Stimulated activated CD4-positive, alpha-beta T cell treated with anti-CD3 and anti-CD28 coated beads, Interleukin-2, amount 100 ng/mL, for 24 hours (primary cell): ENCODE measurements around the gene SYT8.

Source experiments
- DNase-seq, 2 donors: peaks; one replicate each; pipeline ENCODE4 v3.0.0-alpha.2; 2020

Gene SYT8

DNA sequence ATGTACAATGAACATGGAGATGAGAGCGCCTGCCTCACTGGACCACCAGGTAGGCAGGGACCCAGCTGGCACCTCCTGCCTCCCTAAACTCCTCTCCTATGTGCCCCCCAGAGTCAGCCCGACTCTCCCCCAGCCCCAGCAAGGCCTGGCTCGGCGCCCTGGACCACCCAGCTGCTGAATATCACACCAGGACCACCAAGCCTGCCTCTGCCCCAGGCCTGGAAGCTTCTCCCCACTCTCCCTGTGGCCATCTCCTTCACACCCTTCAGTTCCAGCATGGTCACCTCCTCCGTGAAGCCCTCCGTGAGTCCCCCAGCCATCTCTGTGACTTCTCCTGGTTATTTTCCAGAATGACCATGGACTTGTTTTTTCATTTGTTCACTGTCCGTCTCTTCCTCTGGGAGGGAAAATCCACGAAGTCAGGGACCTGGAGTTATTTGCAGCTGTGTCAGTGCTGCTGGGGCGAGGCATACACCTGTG is 11.7 kb downstream of the SYT8 start:
- DNase-seq: no peak

- no peak for DNase-seq
Measured at GRCh38 chr11:1847006-1847735, 12.4 kb downstream of the SYT8 start.

GRCh38 chr11:1847926-1848639 is 13.3 kb downstream of the SYT8 start:
- DNase-seq: no peak

DNA sequence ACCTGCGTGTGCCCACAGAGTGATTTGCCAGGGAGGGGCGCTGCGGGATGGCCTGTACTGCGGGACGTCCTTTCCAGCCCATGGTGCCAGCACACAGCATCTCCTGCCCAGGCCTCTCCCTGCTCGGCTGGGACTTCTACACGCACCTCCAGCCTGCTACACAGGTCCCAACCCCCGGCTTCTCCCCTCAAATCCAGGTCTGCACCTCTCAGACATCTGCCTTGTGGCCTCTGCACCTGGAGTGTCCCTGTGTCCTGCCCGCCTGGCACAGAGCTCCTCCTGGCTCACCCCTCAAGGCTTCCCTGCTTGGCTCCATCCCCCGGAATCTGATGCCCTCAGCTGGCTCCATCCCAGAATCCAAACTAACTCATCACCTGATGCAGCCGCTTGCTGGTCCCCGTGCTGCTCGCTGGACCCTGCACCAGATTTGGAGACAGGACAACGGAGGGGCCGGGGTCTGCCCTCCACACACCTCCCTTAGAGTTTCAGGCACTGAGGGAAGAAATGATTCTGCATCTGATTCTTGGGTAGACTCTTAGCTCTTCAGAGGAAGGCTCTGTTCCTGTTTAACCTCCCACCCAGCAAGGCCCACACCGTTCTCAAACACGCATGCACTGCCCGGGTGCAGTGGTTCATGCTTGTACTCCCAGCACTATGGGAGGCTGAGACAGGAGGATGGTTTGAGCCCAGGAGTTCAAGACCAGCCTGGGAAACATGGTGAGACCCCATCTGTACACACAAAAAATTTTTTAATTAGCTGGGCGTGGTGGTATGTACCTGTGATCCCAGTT is 14.0 kb downstream of the SYT8 start:
- no peak for DNase-seq

DNA sequence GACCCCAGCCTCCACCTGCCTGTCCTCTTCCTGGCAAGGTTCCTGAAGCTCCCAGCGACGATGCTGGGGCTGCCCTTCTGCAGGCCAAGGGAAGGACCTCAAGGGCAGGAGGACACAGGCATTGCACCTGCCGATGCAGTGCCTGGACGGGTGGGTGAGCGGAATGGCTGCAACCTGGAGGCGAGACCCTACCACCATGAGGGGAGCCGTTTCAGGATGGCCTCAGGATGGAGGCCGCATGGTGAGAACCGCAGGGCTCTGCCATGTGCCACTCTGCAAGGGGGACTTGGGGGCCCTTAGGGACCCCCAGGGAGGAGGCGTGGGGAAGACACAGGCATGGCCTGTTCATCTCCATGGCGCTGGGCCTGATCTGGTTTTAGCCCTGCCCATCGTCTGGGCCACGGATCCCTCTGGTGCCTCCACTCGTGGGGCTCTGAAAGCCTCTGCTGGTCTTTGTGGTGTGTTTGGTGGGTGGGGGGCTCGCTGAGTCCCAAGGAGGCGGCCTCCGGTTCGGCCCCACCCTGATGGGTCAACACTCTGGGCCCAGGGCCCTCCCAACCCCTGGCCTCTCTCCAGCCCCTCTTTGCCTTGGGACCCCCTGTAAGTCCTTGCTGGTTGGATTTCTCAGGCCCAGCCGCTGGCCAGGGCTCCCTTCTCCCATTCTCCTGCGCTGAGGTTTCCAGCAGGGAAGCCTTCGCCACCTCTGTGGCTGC is 16.8 kb downstream of the SYT8 start:
- no peak for DNase-seq

DNA sequence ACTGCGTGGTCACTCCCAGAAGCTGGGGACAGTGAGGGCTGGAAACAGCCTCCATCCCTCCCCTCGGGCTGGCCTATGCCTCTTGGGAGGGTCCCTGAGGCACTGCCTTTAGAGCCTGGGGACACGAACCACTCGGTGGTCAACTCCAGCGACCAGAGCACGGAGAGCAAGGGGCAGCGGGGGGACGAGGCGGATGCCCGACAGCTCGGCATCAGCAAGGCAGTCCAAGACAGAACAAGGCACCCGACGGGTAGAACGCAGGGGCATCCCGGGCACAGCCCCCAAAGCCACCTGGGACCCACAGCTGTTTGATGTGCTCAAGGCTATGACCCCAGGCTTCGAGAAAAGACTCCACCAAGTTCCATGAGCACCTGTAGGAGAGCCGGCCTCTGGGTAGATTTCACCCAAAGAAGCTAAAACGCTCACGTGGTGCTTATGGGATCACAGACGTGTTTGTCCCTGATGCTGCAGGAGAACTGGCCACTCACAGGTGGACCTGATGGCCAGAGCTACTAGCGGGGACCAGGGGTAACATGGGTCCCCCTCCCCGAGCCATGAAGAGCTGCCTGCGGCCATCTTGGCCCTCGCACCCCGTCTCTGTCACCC is 17.6 kb downstream of the SYT8 start:
- no peak for DNase-seq

DNA sequence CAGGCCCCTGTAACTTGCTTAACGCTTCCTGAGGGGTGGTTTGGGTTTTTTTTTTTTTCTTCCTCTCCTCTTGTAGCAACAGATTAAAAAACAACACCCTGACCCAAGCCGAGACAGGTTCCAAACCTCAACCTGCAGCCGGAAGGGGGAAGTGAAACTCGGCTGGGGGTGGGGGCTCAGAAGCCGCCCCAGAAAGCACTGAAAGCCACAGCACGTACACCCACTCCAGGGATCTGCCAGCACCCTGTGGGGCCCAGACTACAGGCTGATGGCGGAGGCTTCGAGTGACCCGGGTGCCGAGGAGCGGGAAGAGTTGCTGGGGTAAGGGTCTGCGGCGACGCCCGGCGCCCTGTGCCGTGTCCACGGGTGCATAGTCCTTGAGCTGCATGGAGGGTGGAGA is 18.1 kb downstream of the SYT8 start, which contains the start of gene LSP1:
TSS of gene LSP1 (plus strand) at position 208 of the 400 bp plus-strand sequence. CDS start at position 269, 61 bp downstream.
- peak; percentile 82 to 83 for DNase-seq

DNA sequence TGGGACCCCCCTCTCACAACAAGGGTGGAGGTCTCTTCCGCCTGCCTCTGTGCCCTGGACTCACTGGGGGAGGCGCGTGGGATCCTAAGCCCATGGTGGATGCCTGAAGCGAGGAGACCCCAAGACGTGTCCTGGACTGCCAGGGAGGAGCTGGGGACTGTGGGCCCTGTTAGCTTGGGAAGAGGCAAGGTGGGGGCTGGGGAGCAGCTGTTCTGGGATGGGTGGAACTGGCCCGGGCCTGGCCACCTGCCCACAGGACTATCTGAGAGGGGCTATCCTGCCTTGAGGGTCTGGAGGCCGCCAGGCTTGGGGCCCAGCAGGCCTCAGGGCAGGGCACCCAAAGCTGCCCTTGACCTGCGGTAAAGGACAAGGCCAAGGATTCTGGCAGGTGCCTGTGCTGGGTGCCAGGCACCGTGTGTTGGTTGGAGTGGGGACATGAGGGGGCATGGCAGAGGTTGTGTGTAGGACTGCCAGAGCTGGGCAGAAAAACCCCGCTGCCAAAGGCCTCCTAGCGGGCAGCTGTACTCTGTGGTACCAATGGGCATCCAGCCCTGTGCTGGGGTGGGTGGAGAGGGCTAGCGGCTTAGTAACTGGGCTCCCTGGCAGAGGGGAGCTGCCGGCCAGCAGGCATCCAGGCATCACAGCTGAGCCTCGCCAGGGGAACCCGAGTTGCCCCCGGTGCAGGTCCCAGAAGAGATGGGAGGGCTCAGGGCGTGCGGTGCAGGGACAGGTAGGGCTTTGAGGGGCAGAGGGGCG is 18.8 kb downstream of the SYT8 start:
- DNase-seq: peak in 1 of 2 donors; percentile 36

- peak in 1 of 2 donors; percentile 29 for DNase-seq
Measured at GRCh38 chr11:1854132-1854948, 19.6 kb downstream of the SYT8 start.

DNA sequence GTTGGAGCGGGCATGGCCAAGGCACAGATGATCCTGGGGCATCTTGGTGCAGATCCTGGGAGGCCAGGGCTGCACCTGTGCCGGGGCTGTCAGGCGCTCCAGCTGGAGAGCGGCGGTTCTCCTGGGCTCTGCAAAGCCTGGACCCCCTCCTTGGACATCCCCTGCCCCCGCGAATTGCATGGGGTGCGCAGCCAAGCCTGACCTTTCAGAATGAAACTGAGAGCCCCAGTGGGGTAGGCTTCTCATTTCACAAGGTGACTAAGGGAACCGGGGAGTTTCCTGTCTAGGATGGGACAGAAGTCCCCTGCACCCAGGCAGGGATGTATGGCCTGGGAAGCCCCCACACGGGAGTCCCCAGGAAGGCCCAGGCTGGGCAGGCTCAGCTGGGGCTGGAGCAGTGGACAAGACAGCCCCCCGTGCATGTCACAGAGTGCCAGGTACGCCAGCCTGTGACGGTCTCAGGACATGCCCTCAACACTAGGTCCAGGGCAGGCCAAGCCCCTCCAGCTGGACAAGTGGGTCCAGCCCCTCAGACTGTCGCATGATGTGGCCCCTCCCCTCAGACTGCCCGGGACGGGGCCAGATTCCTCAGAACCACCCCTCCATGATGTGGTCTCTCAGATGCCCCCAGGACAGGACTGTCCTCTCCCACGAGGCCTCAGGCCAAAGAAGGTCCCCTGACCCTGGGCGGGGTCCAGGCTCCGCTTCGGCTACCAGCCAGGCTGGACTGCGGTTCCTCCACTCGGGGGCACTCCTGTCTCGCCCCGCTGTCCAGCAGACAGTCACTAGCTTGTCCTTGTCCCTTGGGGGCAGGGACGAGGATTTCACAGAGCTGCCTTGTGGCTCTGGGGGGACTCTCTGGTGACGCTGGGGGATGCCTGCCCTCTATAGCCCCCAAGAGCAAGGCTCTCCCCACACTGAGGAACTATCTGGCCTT is 20.4 kb downstream of the SYT8 start:
- DNase-seq: peak; percentile 48 to 62

GRCh38 chr11:1855886-1856265 is 21.1 kb downstream of the SYT8 start:
- DNase-seq: no peak

GRCh38 chr11:1856306-1857005 is 21.7 kb downstream of the SYT8 start:
- no peak for DNase-seq

GRCh38 chr11:1857064-1857463 is 22.3 kb downstream of the SYT8 start:
- no peak for DNase-seq

DNA sequence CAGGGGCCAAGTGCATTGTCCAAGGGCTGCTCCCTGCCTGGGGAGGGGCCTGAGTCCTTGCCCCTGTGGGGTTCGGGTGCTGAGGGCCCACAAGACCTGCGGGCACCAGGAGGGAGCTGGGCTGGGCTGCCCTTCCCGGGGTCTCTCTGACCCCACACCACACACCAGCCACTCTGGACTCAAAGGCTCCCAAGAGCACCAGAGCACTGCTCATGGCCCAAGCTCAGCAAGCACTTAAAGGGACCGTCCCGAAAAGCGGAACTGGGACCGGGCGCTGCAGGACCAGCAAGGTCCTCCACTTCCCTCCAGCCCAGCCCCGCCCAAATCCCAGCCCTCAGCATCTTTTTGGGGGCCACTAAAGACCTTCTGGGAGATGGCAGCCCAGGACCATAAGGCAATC is 23.4 kb downstream of the SYT8 start:
- no peak for DNase-seq

DNA sequence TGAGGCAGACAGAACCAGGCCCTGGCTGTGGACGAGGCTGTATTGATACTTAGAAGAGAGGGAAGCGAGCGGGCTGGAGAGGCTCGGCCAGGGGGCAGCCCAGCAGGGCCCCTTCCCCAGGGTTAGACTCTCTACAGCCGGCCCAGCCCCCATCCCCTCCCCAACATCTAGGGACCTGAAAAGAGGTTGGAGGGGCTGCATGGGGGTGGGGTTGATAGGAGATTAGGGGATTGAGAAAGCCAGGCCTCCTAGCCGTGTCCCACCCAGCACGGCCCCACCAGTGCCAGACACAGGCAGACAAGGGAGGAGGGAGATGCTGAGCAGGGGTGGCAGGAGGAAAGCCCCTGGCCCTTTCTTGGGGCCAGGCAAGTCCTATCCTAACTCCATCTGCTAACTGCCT is 23.8 kb downstream of the SYT8 start:
- no peak for DNase-seq

DNA sequence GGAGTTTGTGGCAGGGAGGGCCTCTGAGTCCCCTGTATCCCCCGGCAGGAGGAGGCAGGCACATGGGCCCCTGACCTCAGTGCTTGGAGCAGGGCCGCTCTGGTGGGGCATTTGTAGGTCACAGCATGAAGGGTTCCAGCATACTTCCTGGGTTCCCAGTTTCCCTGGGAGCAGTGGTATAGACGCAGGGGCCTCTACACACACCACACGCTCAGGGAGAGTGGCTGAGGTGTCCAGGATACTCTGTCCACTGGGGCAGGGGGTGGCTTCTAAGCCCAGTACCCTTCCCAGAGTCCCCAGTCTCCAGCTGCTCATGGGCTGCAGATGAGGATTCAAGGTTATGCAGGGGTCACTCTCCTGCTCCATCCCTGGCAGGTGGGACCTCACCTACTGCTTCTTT is 24.2 kb downstream of the SYT8 start:
- DNase-seq: no peak

- no peak for DNase-seq
Measured at GRCh38 chr11:1860108-1860507, 25.3 kb downstream of the SYT8 start.
